HUES48 (cell line): ENCODE results near the gene RFTN1.

Experiments used
- H3K27ac ChIP-seq: one replicate; pipeline ENCODE4 v1.7.0; 2013; ENCODE audit warnings: low read depth, low read length, inconsistent platforms
- H3K27me3 ChIP-seq: 2 replicates; pipeline ENCODE4 v1.6.1; 2013; ENCODE audit warnings: mild to moderate bottlenecking, low read length; ENCODE audit not compliant: control insufficient read depth, insufficient read depth
- H3K36me3 ChIP-seq: 2 replicates; pipeline ENCODE4 v1.6.1; 2013; ENCODE audit warnings: low read length; ENCODE audit not compliant: control insufficient read depth, insufficient read depth
- H3K4me1 ChIP-seq: 2 replicates; pipeline ENCODE4 v1.6.1; 2013; ENCODE audit warnings: mild to moderate bottlenecking, low read length; ENCODE audit not compliant: control insufficient read depth, insufficient read depth
- H3K4me3 ChIP-seq: 2 replicates; pipeline ENCODE4 v1.5.1; 2013; ENCODE audit warnings: mild to moderate bottlenecking, low read depth, low read length
- H3K9ac ChIP-seq: 2 replicates; pipeline ENCODE4 v1.6.1; 2013; ENCODE audit warnings: mild to moderate bottlenecking, low read depth, low read length, moderate library complexity
- H3K9me3 ChIP-seq: 2 replicates; pipeline ENCODE4 v1.6.1; 2013; ENCODE audit warnings: low read length; ENCODE audit not compliant: control insufficient read depth, insufficient read depth

The RFTN1 gene

GRCh38 chr3:16528106-16528505 lies 14.6 kb upstream of the RFTN1 start:
- H3K4me3 ChIP-seq = no peak overlapping the region
- H3K27ac ChIP-seq = no peak overlapping the region
- H3K27me3 ChIP-seq = 0 out of 2 replicates have a peak, but pooled peaks cover 3% of the 10 kb centered on the region
- H3K4me1 ChIP-seq = no peaks in the 10 kb centered on the region
- H3K9me3 ChIP-seq = no peaks in the 10 kb centered on the region
- H3K36me3 ChIP-seq = no peaks in the 10 kb centered on the region
- no peak overlapping the region for H3K9ac ChIP-seq

GRCh38 chr3:16524196-16524595 lies 10.7 kb upstream of the RFTN1 start:
- Histone ChIP-seq H3K9me3 (no peaks in the 10 kb centered on the region), H3K36me3 (no peaks in the 10 kb centered on the region), H3K9ac (no peak overlapping the region), H3K4me3 (no peak overlapping the region), H3K4me1 (no peaks in the 10 kb centered on the region), H3K27me3 (no peaks in the 10 kb centered on the region), H3K27ac (no peak overlapping the region)

GRCh38 chr3:16523778-16524177 lies 10.3 kb upstream of the RFTN1 start:
- Histone ChIP-seq H3K9ac (no peak overlapping the region), H3K27me3 (no peaks in the 10 kb centered on the region), H3K4me1 (no peaks in the 10 kb centered on the region), H3K4me3 (no peak overlapping the region), H3K36me3 (no peaks in the 10 kb centered on the region), H3K27ac (no peak overlapping the region), H3K9me3 (no peaks in the 10 kb centered on the region)

- Histone ChIP-seq H3K27ac (no peak overlapping the region), H3K9ac (no peak overlapping the region), H3K36me3 (no peaks in the 10 kb centered on the region), H3K4me3 (no peak overlapping the region), H3K9me3 (no peaks in the 10 kb centered on the region), H3K27me3 (no peaks in the 10 kb centered on the region), H3K4me1 (no peaks in the 10 kb centered on the region)
These were observed 9.3 kb upstream of the RFTN1 start for GRCh38 chr3:16522834-16523233.

GRCh38 chr3:16520970-16521881 lies 7.7 kb upstream of the RFTN1 start:
- Histone ChIP-seq H3K4me3 (no peak overlapping the region), H3K9me3 (no peaks in the 10 kb centered on the region), H3K27ac (no peak overlapping the region), H3K36me3 (no peaks in the 10 kb centered on the region), H3K27me3 (no peaks in the 10 kb centered on the region), H3K4me1 (peaks cover 7% of the 10 kb centered on the region), H3K9ac (no peak overlapping the region)

- H3K4me3 ChIP-seq = no peak overlapping the region
- H3K9ac ChIP-seq = no peak overlapping the region
- no peak overlapping the region for H3K27ac ChIP-seq
- no peaks in the 10 kb centered on the region for H3K36me3 ChIP-seq
- H3K27me3 ChIP-seq = 0 out of 2 replicates have a peak, but pooled peaks cover under 1% of the 10 kb centered on the region
- peaks cover 7% of the 10 kb centered on the region for H3K4me1 ChIP-seq
- no peaks in the 10 kb centered on the region for H3K9me3 ChIP-seq
These were observed 6.9 kb upstream of the RFTN1 start for GRCh38 chr3:16520241-16520969.

- Histone ChIP-seq H3K9ac (no peak overlapping the region), H3K36me3 (no peaks in the 10 kb centered on the region), H3K27me3 (peaks cover 35% of the 10 kb centered on the region), H3K9me3 (no peaks in the 10 kb centered on the region), H3K4me1 (peaks cover 15% of the 10 kb centered on the region), H3K4me3 (no peak overlapping the region), H3K27ac (no peak overlapping the region)
These were observed 3.4 kb upstream of the RFTN1 start for GRCh38 chr3:16516695-16517481.

- H3K36me3 ChIP-seq = no peaks in the 10 kb centered on the region
- H3K27ac ChIP-seq = no peak overlapping the region
- H3K27me3 ChIP-seq = peaks cover 44% of the 10 kb centered on the region
- H3K9me3 ChIP-seq = no peaks in the 10 kb centered on the region
- H3K4me1 ChIP-seq = peaks cover 18% of the 10 kb centered on the region
- no peak overlapping the region for H3K4me3 ChIP-seq
- H3K9ac ChIP-seq = no peak overlapping the region
These were observed 2.5 kb upstream of the RFTN1 start for GRCh38 chr3:16515885-16516420.

GRCh38 chr3:16514755-16515353 lies 1.4 kb upstream of the RFTN1 start:
- Histone ChIP-seq H3K4me3 (no peak overlapping the region), H3K9ac (no peak overlapping the region), H3K27me3 (peaks cover 49% of the 10 kb centered on the region)

GRCh38 chr3:16514021-16514700 lies 662 bp upstream of the RFTN1 start:
- peaks cover 49% of the 10 kb centered on the region for H3K27me3 ChIP-seq
- peak overlapping the region; percentile 71 for H3K4me3 ChIP-seq
- H3K9me3 ChIP-seq = no peaks in the 10 kb centered on the region
- peaks cover 18% of the 10 kb centered on the region for H3K4me1 ChIP-seq
- H3K27ac ChIP-seq = no peak overlapping the region
- H3K36me3 ChIP-seq = no peaks in the 10 kb centered on the region
- H3K9ac ChIP-seq = no peak overlapping the region

More at GRCh38 chr3:16514755-16515353, 1.4 kb upstream of the RFTN1 start:
- Histone ChIP-seq H3K36me3 (no peaks in the 10 kb centered on the region), H3K4me1 (peaks cover 18% of the 10 kb centered on the region), H3K27ac (no peak overlapping the region), H3K9me3 (no peaks in the 10 kb centered on the region)
